ENCODE measurements around the gene IGF1R.

The IGF1R gene

DNA sequence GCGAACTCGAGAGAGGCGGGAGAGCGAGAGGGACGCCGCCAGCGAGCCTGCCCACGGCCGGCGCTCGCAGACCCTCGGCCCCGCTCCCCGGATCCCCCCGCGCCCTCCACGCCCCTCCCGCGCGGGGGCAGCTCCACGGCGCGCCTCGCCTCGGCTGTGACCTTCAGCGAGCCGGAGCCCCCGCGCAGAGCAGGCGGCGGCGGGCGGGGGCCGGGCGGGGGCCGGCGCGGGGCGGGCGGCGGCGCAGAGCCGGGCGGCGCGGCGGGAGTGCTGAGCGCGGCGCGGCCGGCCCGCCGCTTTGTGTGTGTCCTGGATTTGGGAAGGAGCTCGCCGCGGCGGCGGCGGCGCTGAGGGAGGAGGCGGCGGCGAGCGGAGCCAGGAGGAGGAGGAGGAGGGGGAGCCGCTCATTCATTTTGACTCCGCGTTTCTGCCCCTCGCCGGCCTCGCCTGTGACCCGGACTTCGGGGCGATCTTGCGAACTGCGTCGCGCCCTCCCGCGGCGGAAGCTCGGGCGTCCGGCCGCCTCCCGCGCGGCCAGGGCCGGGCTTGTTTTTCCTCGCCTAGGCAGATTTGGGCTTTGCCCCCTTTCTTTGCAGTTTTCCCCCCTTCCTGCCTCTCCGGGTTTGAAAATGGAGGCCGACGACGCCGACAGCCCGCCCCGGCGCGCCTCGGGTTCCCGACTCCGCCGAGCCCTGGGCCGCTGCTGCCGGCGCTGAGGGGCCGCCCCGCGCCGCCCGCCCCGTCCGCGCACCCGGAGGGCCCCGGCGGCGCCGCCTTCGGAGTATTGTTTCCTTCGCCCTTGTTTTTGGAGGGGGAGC is 524 bp downstream of the IGF1R start:
- peak; percentile 55 for DNase-seq (ENCODE audit: low read depth)

DNA sequence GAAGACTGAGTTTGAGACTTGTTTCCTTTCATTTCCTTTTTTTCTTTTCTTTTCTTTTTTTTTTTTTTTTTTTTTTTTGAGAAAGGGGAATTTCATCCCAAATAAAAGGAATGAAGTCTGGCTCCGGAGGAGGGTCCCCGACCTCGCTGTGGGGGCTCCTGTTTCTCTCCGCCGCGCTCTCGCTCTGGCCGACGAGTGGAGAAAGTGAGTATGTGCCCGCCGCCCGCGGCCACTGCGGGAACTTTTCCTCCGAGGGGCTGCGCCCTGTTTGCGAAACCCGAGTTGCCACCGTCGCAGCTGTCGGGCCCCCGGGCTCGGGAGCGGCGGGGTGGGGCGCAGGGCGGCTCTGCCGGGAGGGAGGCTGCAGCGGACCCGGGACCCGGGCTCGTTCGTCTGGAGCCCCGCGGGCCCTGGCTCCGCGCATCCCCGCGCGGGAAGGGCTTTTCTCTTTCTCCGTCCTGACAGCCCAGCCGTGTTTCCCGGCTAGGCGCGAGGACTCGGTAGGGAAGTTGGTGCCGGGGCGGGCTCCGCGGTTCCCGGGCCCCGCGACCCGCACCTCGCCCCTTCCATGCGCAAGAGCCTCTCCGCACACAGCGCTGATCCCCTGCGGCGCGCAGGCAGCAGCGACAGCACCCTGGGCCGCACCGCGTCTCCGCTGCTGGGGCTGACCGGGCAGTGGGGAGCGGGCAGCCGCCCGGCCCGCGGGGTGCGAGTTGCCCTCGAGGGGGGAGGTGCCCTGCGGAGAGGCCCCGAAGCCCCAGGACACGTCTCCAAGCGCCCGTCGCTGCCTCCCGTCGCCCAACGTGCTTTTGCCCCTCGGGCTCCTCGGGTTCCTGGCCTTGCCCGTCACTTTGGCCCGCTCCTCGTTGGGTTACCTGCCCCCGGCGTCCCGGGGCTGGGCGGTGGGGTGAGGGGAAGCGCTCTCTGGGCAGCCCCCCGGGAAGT is 1.4 kb downstream of the IGF1R start:
- DNase-seq (ENCODE audit: low read depth) = peak; percentile 51

DNA sequence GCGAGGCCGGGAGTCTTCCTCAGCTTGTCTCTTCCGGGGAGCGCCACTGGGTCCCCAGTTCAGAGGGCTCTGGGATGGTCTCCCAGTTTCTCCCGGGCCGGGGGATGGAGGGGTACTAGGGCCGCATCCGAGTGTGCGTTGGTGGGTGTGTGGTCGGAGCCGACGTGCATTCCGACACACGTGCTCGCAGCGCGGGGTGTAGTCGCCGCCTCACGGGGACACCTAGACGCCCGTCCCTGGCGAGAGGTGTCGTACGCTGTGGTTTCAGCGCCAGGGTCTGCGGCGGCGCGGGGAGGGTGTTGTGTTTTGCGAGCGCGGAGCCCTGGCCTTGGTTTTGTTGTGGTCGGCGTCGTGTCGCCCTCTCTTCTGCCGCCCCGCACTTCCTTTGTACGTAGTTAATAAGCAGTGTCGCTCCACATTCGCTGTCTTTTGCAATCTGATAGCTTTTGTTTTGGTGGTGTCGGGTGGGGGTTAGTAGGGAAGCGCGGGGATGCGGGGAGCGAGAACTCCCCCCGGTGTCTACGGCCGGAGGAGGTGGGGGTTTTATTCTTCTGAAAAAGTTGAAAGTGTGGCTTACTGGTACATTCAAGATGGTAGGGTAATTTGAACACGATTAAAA is 2.2 kb downstream of the IGF1R start:
- peak; percentile 40 for DNase-seq (ENCODE audit: low read depth)

DNA sequence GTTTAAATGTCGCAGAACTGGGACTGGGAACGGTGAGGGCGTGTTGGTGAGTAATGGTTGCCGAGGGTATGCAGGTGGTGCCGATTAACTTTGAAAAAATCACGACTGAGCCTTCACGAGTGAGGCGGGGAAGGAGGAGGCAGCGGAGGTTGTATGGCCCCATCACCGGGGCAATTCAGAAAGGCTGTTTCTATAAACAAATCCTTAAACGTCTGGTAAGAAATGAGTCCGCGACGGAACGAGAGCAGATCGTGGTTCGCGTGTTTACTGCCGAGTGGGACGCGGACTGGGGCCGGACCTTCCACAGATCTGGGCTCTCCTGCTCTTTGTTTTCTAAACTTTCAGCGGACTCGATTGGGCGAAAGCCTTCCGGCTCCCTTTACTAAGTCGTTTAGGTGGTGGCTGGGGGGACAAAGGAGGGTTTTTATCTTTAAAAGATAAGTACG is 2.7 kb downstream of the IGF1R start:
- peak; percentile 36 for DNase-seq (ENCODE audit: low read depth)

DNA sequence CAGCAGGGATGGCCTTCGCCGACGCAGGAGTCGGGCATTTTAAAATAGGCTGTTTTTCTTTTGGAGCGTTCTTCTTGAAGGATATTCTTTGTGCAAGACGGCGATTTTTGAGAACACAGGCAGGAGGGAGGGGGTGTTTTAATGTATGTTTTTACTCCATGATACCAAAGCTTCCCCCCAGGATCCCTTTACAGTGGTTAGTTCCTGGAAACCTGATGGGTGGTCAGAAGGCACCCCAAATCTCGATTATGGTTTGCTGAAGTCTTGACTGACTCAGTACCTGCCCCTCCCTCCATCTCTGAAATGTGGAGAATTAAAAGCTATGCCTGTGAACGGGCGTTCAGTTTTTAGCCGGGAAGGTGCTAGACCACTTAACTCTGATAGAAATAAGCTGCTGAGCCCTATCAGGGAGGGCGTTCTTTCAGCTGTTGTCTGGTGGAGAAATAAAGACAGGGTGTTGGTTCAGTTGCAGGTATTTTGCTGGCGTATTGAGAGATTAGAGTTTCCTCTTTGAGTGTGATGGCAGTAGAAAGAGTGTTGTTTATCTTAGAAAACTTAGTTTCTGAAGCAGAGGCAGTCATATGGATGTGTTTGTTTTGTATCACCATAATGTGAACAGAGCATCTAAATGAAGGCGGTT is 3.4 kb downstream of the IGF1R start:
- peak; percentile 45 for DNase-seq (ENCODE audit: low read depth)

DNA sequence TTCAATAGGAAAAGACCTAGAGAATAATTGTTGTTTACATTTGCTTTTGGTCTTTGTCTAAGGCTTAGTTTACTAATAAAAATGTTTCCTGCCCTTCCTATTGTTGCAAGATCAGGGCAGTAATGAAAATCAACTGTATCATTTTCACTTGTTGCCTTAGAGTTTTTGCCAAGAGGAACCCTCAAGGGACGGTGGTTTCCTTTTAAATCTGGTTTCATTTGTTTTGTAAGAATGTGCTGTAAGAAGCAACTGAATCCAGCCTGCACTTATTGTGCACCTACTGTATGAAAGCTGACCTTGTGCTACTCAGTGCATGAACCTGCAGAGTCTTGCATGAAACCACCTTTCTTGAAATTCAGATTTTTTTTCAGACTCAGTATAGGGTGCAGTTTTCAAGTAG is 5.3 kb downstream of the IGF1R start:
- no peak for DNase-seq (ENCODE audit: low read depth)

DNA sequence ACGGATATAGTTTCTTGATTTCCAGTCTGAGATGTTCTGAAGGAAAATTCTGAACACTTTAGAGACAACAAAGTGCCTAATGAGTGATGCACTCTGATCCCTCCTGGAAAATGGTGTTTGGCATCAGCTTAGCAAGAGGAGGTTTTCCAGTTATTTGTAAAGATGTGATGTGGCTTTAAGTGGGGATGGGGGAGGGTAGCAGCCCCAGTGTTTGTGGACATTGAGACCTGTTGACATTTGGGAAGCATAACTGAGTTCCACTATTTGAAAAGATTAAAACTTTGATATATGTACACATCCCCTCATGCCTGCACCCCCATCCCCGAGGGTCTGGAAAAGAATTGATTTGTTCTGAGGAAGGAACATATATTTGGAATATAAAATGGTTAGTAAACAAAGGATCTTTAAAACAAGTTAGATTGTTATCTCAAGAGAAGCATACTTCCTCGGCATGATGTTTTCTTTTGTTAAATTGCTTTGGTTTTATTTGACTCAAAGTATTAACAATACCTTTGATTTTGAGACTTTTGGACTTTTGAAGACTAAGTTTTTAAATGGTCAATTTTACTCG is 6.5 kb downstream of the IGF1R start:
- DNase-seq (ENCODE audit: low read depth) = no peak

DNA sequence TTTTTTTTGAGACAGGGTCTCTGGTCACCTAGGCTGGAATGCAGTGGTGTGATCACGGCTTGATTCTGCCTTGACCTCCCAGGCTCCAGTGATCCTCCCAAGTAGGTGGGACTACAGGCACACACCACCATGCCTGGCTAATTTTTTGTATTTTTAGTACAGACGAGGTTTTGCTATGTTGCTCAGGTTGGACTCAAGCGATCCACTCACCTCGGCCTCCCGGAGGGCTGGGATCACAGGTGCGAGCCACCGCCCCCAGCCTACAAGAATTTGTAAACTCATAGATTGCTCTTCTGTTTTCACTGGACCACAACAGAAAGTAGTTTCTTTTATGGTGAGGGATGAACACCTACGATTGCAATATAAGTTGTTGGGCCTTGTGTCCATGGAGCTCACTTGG is 7.4 kb downstream of the IGF1R start:
- DNase-seq (ENCODE audit: low read depth) = no peak

DNA sequence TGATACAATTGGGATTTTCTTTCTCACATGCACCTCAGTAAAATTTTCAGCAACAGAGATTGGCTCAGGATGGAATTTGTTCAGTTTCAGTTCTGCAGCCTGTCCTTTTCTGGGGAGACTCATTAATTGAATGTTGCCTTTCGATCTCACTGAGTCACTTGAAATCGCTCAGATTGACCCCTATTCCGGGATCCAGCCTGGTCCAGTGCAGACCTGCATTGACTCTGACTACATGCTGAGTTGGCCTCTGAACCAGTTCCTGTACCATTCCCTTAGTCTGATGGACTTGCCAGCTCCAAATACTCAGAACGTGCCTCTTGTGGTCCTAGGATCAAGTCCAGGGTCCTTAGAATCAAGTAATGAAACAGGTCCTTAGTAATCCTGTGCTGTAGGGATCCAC is 9.4 kb downstream of the IGF1R start:
- peak; percentile 78 for DNase-seq (ENCODE audit: low read depth)

DNA sequence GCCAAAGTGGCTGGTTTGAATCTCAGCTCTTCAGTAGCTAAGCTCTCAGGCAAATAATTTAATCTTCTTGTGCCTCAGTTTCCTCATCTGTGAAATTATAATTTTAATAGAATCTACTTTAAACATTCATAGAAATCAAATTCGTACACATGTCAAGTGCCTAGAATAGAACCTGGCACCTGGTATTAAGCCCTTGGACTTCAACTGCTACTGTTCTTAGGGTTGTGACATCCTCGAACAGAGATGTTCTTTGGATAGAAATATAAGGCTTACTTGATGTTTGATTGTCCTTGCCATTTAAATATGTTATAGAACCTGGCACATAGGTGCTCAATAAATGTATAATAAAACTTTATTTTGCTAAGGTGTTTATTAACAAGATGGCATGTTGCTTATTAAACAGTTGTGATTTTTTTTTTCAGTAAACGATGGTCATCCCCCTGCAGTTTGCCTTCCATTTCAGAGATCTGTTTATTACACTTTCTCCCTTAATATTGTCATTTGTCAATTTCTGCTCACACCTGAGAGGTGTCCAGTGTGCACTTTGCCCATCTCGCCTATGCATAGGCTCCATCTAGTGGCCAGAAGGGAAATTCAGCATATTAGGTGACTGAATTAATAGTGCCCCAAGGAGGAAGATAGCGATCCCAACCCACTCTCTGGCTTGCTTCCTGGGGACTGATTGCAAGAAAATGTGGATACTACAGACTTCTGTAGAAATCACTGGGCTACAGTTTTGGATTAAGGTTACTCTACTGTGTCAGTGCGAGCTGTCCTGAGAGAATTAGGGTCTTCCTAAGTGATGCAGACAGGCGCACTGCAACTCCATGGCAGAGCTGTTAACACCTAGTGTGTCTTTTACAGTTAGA is 10.7 kb downstream of the IGF1R start:
- DNase-seq (ENCODE audit: low read depth) = peak; percentile 66

DNA sequence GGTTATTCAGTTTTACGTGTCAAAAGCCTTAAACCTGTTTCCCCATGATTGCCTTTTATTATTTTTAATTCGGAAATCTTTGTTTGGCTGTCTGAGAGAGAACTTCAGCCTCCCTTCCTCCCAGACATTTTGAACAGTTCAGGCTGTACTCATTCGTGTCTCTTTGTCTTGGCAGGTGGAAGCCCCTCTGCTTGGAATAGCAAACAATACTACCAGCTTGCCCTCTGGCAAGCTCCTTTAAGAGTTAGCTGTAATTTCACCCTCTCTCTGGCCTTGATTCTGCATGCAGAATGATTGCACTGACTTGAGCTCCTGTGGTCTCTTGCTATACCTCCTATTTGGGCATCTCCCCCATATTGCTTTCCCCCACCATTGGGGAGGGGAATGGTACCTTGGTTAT is 11.7 kb downstream of the IGF1R start:
- no peak for DNase-seq (ENCODE audit: low read depth)

DNA sequence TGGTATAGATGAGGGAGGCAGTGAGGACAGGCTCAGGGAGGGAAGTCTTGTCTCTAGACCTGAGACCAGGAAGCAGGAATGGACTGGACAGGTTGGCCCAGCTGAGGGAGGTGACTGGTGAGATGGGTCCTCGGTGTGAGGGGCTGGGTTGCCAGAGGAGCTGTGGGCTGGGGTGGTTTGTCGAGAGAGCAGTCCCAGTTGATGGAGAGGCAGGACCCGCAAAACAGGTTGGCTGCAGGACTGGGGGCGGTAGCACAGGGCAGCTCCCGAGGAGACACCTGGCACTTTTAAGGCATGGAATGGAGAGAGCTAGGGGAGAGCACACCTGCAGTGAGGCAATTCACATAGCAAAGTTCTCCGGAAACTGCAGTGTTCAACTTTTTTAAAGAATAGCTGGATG is 14.7 kb downstream of the IGF1R start:
- no peak for DNase-seq (ENCODE audit: low read depth)

DNA sequence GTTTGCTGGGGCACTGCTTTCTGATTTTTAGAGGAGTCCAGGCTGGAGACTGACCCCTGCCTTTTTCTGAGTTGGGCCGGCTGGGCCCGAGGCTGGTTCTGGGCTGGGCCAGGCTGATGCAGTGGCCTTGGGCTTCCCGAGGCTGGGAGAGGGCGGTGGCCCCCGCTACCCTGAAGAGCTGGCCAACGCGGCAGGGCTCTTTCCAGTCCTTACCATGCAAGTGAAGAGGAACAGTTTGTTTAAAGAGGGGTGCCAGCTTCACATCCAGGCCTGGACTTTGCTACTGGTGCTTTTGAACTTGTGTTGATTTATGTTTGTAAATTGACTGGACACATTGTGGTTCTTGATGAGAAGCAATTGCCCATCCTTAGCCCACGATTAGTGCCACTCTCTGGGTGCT is 15.3 kb downstream of the IGF1R start:
- DNase-seq (ENCODE audit: low read depth) = no peak

DNA sequence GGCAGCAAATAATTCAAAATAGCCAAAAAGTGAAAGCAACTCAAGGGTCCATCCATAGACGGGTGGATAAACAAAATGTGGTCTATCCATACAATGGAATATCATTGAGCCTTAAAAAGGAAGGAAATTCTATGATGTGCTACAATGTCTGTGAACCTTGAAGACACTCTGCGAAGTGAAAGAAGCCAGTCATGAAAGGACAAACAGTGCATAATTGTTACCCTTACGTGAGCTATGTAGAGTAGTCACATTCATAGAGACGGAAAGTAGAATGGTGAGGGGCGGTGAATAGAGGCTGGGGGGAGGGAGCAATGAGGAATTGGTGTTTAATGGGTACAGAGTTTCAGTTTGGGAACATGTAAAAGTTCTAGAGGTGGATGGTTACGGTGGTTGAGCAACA is 18.1 kb downstream of the IGF1R start:
- DNase-seq (ENCODE audit: low read depth) = no peak

DNA sequence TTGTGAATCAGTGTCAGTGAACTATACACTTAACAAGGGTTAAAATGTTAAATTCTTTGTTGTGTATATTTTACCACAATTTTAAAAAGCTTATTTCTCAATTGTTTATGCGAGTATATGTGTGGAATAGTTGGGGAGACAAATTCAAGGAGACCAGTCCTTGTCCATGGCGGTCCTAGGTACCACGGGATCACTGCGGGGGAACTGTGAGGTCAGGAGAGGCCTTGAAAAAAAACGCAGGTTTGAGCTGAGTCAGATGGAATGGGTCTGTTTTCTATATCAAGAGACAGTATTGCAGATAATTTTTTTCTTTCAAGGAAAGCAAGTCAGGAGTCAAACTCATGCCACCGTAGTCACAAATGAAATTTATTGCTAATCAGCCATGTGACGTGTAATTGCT is 18.5 kb downstream of the IGF1R start:
- no peak for DNase-seq (ENCODE audit: low read depth)

DNA sequence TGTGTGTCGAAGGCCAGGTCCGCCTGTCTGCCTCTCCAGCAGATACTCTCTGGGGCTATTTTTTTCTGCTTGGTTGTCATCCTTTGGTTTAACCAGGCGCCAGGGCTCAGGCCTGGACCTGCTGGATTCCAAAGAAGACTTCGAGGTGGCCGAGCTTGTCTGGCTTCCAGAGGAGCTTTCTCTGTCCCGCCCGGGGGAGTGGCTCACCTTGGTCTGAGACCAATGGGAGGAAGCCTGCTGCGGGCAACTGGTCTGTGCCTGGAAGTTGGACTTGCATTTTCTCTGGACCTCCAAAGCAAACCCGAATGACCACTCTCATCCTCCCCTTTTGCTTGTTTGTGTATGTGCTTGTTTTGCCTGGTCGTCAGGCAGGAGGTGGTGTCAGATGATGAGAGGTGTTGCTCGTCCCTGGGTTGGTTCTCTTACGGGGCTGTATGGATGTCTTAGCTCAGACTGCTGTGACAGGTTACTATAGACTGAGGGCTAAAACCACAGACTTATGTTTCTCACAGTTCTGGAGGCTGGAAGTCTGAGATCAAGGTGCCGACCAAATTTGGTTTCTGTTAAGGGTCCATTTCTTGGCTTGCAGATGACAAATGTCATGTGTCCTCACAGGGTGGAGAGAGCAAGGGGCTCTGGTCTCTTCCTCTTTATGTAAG is 19.3 kb downstream of the IGF1R start:
- DNase-seq (ENCODE audit: low read depth) = no peak

DNA sequence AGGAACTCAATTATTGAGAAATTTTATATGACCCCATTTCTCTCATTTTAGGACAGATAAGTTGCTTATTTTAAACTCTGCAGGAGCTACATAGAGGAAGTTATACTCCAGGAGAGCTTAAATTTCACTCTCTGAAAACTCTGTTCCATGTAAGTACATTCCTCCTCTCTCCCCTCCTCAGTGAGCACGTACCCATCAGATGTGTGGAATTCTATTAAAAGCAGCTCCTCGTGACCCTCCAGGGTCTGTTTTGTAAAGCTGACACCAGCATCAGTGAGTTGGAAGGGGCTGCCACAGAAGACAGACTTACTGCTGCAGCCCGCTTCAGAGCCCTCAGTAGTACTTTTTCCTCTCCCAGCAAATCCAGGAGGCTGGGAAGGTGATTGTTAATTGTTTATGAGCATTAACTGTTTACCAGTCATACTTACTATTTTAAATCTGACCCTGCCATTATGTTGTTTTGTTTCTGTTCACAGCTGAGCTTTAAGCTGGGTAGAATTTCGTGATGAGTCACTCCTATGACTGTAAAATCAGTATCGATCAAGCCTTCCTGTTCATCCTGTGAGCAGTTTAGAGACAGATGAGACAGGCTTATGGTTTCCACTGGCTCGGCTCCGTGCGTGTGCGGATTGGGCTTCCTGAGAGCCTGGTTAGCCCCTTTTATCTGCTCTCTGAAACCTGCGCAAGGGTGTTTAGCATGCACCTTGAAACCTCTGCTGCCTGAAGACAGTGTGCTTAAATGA is 20.4 kb downstream of the IGF1R start:
- DNase-seq (ENCODE audit: low read depth) = peak; percentile 69

DNA sequence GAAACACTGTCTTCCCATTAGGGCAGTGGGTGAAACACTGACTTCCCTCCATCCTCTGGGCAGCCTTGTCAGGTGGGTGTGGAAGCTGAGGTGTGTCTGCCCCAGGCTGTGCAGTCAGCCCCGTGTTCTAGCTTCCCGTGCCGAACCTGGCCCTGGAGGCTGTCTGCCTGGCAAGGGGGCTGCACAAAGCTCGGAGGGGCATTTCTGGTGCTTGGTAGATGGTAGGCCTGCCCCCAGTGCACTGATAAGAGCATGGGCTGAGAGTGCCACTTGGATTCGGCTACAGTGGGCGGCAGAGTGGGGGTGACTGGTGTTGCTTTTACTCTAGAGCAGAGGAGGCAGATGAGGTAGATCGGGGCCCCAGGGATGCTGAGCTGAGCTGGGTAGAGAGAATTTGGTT is 21.3 kb downstream of the IGF1R start:
- no peak for DNase-seq (ENCODE audit: low read depth)

Measured in ELR (cell line).